GM12878 (cell line): ENCODE measurements around the gene PIF1. TPM values are rescaled to one million over a fixed set of nuclear protein-coding genes. Genes with fewer than 3 reads are reported as not detected.

Experiments used
- ATAC-seq: fragments of 200-7000 bp; cut with Tn5 transposase; 3 replicates; pipeline ENCODE4 v1.9.1; 2020; ENCODE audit warnings: mild to moderate bottlenecking, moderate library complexity
- BruUV-seq: library from RNA; stranded (reverse); fragments of 400-500 nt; replicated peaks from 2 replicates; lab custom pipeline; 2021; lab: Mats Ljungman, UMichigan
- CTCF ChIA-PET: fragments of 300-600 bp; sonication (Branson Sonifier 250); formaldehyde crosslinking; extraction: SDS; loops from one replicate; lab custom pipeline; 2021; ENCODE audit warnings: inconsistent platforms; lab: Yijun Ruan, JAX
- POLR2A ChIA-PET: fragments of 350-600 bp; formaldehyde crosslinking; extraction: SDS; loops from one replicate; lab custom pipeline; 2021; ENCODE audit warnings: inconsistent platforms; lab: Charles Lee
- RAD21 ChIA-PET: fragments of 300-600 bp; sonication (Branson Sonifier 250); formaldehyde crosslinking; loops from one replicate; lab custom pipeline; 2023; ENCODE audit warnings: antibody characterized with exemption; ENCODE audit not compliant: unreplicated experiment; lab: Charles Lee
- SMC1A ChIA-PET: fragments of 300-600 bp; sonication (Branson Sonifier 250); formaldehyde crosslinking; loops from one replicate; lab custom pipeline; 2023; ENCODE audit not compliant: unreplicated experiment, uncharacterized antibody; lab: Charles Lee
- DNase-seq: peaks from one replicate; pipeline ENCODE4 v3.0.0-alpha.2; 2011; ENCODE audit warnings: low read depth, low spot score
- FAIRE-seq: peaks from 3 replicates; lab custom pipeline; 2011; peaks lifted over from hg19 to GRCh38; lab: Jason Lieb, UNC
- H2AFZ ChIP-seq: 2 replicates; pipeline ENCODE4 v1.6.0; 2011; ENCODE audit warnings: low read depth, low read length, control low read depth; ENCODE audit not compliant: control insufficient read depth
- H3K27ac ChIP-seq: 2 replicates; pipeline ENCODE4 v1.5.1; 2011; ENCODE audit warnings: control low read depth; ENCODE audit not compliant: control insufficient read depth, insufficient read depth
- H3K27me3 ChIP-seq, 2 experiments: replicated peaks in 1 of 2; 2 replicates each; pipeline versions ENCODE4 v1.6.0 to v1.6.1; 2011; ENCODE audit warnings: low read length in 1 of 2; ENCODE audit not compliant: control insufficient read depth in 2 of 2, insufficient read depth in 2 of 2
- H3K36me3 ChIP-seq, 2 experiments: 2 replicates each; pipeline ENCODE4 v1.5.1; 2011; ENCODE audit warnings: low read length in 1 of 2; ENCODE audit not compliant: control insufficient read depth in 2 of 2, insufficient read depth in 2 of 2
- H3K4me1 ChIP-seq: 2 replicates; pipeline ENCODE4 v1.6.1; 2011; ENCODE audit warnings: mild to moderate bottlenecking, low read length, moderate library complexity, mixed read lengths; ENCODE audit not compliant: control insufficient read depth, insufficient read depth
- H3K4me2 ChIP-seq: 2 replicates; pipeline ENCODE4 v1.6.0; 2011; ENCODE audit warnings: control low read depth; ENCODE audit not compliant: control insufficient read depth, insufficient read depth
- H3K4me3 ChIP-seq: fragments of 200-600 bp; sonication (generic); 2 replicates; pipeline ENCODE4 v1.5.1; 2016
- H3K79me2 ChIP-seq: 2 replicates; pipeline ENCODE4 v1.6.0; 2011; ENCODE audit warnings: low read length; ENCODE audit not compliant: control insufficient read depth, insufficient read depth
- H3K9ac ChIP-seq: 2 replicates; pipeline ENCODE4 v1.8.0; 2011; ENCODE audit warnings: low read length, control low read depth, mixed read lengths; ENCODE audit not compliant: control insufficient read depth, insufficient read depth
- H3K9me3 ChIP-seq: replicated peaks from 3 replicates; pipeline ENCODE4 v1.5.1; 2011; ENCODE audit warnings: mild to moderate bottlenecking, low read length; ENCODE audit not compliant: control insufficient read depth, insufficient read depth
- H4K20me1 ChIP-seq: 2 replicates; pipeline ENCODE4 v1.6.0; 2011; ENCODE audit not compliant: control insufficient read depth, insufficient read depth
- EED ChIP-seq: sonication (generic); IDR thresholded peaks from 2 replicates; pipeline ENCODE4 v1.6.1; 2016; ENCODE audit warnings: antibody characterized with exemption, low read depth
- KLF5 ChIP-seq: fragments of 450-650 bp; IDR thresholded peaks from 2 replicates; pipeline ENCODE4 v1.6.1; 2014; ENCODE audit warnings: mild to moderate bottlenecking; ENCODE audit not compliant: partially characterized antibody
- MYC ChIP-seq: IDR thresholded peaks from 2 replicates; pipeline ENCODE4 v1.6.1; 2011; ENCODE audit warnings: mild to moderate bottlenecking, low read length, moderate library complexity, inconsistent platforms; ENCODE audit not compliant: insufficient read depth, insufficient replicate concordance, insufficient read length, severe bottlenecking
- NRF1 ChIP-seq: conservative IDR thresholded peaks from 2 replicates; pipeline ENCODE4 v1.6.1; 2011; ENCODE audit warnings: mild to moderate bottlenecking, low read depth, low read length, improper control_type of control experiment
- PAX8 ChIP-seq: fragments of 450-650 bp; IDR thresholded peaks from 2 replicates; pipeline ENCODE4 v1.6.1; 2017; ENCODE audit warnings: mild to moderate bottlenecking, moderate library complexity
- POU2F2 ChIP-seq: IDR thresholded peaks from 3 replicates; pipeline ENCODE4 v1.6.1; 2011; ENCODE audit warnings: low read depth, mild to moderate bottlenecking, low read length, borderline replicate concordance
- ZNF24 ChIP-seq: fragments of 450-650 bp; IDR thresholded peaks from 2 replicates; pipeline ENCODE4 v1.6.1; 2017; ENCODE audit warnings: antibody characterized with exemption, mild to moderate bottlenecking
- ZNF274 ChIP-seq: IDR thresholded peaks from one replicate; pipeline ENCODE4 v1.8.0; 2011; ENCODE audit not compliant: insufficient read length, insufficient read depth
- WGBS: methylation state at CpG from one replicate; pipeline ENCODE4 v1.1.6; 2016; ENCODE audit warnings: low lambda C conversion rate; ENCODE audit not compliant: insufficient replicate concordance, insufficient coverage; ENCODE audit errors: missing lambda C conversion rate; 5-methylcytosine and 5-hydroxymethylcytosine counted together
- in situ Hi-C: fragments of 300-500 bp; cut with MboI; formaldehyde crosslinking; loops from 9 replicates; pipeline ENCODE4 v1.14.3; 2018; ENCODE audit warnings: mixed read lengths
- intact Hi-C: fragments of 100-400 bp; cut with micrococcal nuclease; formaldehyde crosslinking; loops from one replicate; pipeline ENCODE4 v1.14.2; 2022; ENCODE audit not compliant: unreplicated experiment
- polyA plus RNA-seq, 11 experiments: library from polyadenylated mRNA; depleted of rRNA in 4 of 11; unstranded in 6 of 11; stranded (reverse) in 5 of 11; fragments of >200 nt; fragmentation: Nextera tagmentation in 4 of 11; fragmentation: Illumina TruSeq in 1 of 11; extraction: Ambion mirVana in 4 of 11; extraction: Trizol in 1 of 11; gene quantifications; 1 replicate in 1 of 11; 2 replicates in 10 of 11; pipeline versions ENCODE4 v1.2.1 to v1.2.3, GENCODE V29; 2011 to 2016; ENCODE audit warnings: inconsistent platforms in 2 of 11, missing spikeins in 2 of 11, low read depth in 1 of 11
- total RNA-seq, 4 experiments: library from RNA; depleted of rRNA in 3 of 4; stranded (reverse); fragments of >200 nt in 3 of 4; fragmentation: Illumina TruSeq in 1 of 4; extraction: Trizol in 1 of 4; gene quantifications; 2 replicates each; pipeline versions ENCODE4 v1.2.1 to v1.2.3, GENCODE V29; 2013 to 2021
- TF ChIP-seq, protein P1 (sequence below): fragments of 450-650 bp; IDR thresholded peaks from 2 replicates; pipeline ENCODE4 v1.6.1; 2017; ENCODE audit warnings: mild to moderate bottlenecking, moderate library complexity

The PIF1 gene
- total and polyA plus RNA-seq, 10 of the 15 experiments (the other 5 are each of a cell fraction or from before 2014, with no cell fraction given), result 3.7 to 68.9 (median 31.1) TPM

DNA sequence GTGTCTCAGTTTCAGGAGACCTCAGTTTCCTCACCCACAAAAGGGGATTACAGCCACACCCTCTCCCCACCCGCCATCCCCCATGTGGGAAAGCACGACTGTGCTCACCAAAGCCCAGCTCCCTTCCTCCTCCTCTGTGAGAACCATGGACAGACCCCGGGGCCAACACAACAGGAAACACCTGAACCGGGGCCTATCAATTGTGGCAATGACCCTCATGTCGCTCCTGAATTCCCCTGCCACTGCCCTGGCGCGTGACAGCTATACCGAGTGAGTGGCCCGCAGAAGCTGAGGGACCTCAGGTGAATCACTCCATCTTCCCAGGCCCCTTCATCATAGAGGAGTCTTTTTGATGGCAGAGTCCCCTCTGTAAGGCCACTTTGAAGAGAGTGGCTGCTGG is 44.9 kb upstream of the PIF1 start:
- intact Hi-C loops (no loop called here), in situ Hi-C loops (no loop called here)
- no peak overlapping the region for H3K9ac ChIP-seq
- ATAC-seq (no peak), DNase-seq (no peak), FAIRE-seq (no peak)
- H3K79me2 ChIP-seq, result no peaks in the 10 kb centered on the region
- no peaks in the 10 kb centered on the region for H3K27me3 ChIP-seq
- H4K20me1 ChIP-seq, result no peaks in the 10 kb centered on the region
- ChIA-PET CTCF (no interaction called here), POLR2A (interaction anchor here (0.6 kb wide), 2 partner anchors 120 to 148 kb away, joined by 3 to 4 read pairs; no protein-coding TSS in a partner anchor), RAD21 (interaction anchor here (0.6 kb wide), 1 partner anchor 135 kb away, joined by 3 read pairs; no protein-coding TSS in a partner anchor), SMC1A (interaction anchor here (1.1 kb wide), 1 partner anchor 12 kb away, joined by 3 read pairs; no protein-coding TSS in a partner anchor)
- peaks cover 20% of the 10 kb centered on the region for H3K4me1 ChIP-seq
- no peaks in the 10 kb centered on the region; the same call in 2 of the 3 replicates for H3K9me3 ChIP-seq
- no peak overlapping the region for H3K27ac ChIP-seq
- H3K4me2 ChIP-seq, result no peak overlapping the region
- 80% methylated on average over 9 of the region's 9 CpGs for WGBS
- peaks cover 5 to 12% of the 10 kb centered on the region in 2 experiments for H3K36me3 ChIP-seq
- no TSS peak for BruUV-seq
- H2AFZ ChIP-seq, result no peak overlapping the region
- no peak overlapping the region for H3K4me3 ChIP-seq
- TF ChIP-seq NRF1, result no peak
- TF ChIP-seq EED, result no peak
- TF ChIP-seq PAX8, result no peak
- no peak for TF ChIP-seq KLF5
- no peak for TF ChIP-seq ZNF274
- TF ChIP-seq POU2F2, result no peak
- TF ChIP-seq ZNF24, result no peak
- TF ChIP-seq, protein P1, sequence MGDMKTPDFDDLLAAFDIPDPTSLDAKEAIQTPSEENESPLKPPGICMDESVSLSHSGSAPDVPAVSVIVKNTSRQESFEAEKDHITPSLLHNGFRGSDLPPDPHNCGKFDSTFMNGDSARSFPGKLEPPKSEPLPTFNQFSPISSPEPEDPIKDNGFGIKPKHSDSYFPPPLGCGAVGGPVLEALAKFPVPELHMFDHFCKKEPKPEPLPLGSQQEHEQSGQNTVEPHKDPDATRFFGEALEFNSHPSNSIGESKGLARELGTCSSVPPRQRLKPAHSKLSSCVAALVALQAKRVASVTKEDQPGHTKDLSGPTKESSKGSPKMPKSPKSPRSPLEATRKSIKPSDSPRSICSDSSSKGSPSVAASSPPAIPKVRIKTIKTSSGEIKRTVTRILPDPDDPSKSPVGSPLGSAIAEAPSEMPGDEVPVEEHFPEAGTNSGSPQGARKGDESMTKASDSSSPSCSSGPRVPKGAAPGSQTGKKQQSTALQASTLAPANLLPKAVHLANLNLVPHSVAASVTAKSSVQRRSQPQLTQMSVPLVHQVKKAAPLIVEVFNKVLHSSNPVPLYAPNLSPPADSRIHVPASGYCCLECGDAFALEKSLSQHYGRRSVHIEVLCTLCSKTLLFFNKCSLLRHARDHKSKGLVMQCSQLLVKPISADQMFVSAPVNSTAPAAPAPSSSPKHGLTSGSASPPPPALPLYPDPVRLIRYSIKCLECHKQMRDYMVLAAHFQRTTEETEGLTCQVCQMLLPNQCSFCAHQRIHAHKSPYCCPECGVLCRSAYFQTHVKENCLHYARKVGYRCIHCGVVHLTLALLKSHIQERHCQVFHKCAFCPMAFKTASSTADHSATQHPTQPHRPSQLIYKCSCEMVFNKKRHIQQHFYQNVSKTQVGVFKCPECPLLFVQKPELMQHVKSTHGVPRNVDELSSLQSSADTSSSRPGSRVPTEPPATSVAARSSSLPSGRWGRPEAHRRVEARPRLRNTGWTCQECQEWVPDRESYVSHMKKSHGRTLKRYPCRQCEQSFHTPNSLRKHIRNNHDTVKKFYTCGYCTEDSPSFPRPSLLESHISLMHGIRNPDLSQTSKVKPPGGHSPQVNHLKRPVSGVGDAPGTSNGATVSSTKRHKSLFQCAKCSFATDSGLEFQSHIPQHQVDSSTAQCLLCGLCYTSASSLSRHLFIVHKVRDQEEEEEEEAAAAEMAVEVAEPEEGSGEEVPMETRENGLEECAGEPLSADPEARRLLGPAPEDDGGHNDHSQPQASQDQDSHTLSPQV, result no peak
- no peak for TF ChIP-seq MYC
